HG03196 (cell line): ENCODE measurements around the gene BUD31.

Experiments
- ATAC-seq: cut with Tn5 transposase; IDR thresholded peaks from one replicate; pipeline ENCODE4 v1.9.1; 2021; ENCODE audit not compliant: unreplicated experiment

Gene BUD31

DNA sequence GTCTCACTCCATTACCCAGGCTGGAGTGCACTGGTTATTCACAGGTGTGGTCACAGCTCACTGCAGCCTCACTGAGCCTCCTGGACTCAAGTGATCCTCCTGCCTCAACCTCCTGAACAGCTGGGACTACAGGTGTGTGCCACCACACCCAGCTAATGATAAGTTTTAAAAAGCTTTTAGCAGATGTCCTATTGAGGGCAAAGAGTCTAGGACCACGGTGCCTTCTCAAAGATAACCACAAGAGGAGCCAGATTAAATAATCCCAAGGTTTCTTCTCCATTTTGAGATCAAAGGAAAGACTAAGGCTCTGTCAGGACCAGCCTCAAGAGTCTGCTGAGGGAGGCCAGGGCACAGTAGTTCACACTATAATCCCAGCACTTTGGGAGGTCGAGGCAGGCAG lies 52.5 kb downstream of the BUD31 start:
- ATAC-seq: no peak

- no peak for ATAC-seq
These were observed 56.6 kb downstream of the BUD31 start for GRCh38 chr7:99465421-99465768.

GRCh38 chr7:99468336-99468918 lies 59.7 kb downstream of the BUD31 start:
- no peak for ATAC-seq
